Measurements from ENCODE around the gene PDE8A. TPM values are rescaled to one million over a fixed set of nuclear protein-coding genes. Genes with fewer than 3 reads are reported as not detected.

PDE8A gene
- total and polyA plus RNA-seq, 2 donors (not counting 1 experiment from before 2014, with no cell fraction given): 17.4 to 51.1 TPM

DNA sequence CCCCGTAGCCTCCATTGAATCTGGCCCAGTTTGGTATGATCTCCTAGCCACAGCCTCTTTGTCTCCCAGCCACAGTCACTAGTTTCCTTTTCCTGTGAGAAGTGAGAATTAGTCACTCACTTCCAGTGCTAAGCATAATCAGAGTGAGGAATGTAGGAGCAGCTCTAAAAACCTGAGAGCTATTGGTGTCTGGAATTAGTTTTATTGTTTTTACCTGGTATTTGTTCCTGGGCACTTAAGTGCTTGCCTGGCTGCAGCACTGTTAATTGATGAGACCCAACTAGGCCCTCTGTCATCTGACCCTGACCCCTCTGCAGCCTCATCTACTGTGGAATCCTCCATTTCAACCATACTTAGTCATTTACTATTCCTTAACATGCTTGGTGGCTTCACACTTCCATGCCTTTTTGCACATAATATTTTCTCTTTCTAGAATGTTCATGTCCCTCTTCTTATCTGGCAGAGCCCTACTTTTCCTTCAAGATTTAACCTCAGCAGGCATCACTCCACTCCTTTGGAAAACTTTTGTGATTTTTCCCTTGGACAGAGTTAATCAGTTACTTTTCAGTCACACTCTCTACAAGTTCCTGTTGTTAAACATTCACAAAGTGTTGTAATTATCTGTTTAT lies 48.8 kb downstream of the PDE8A start:
- Mint-ChIP-seq H3K9me3 (ENCODE audit: insufficient read depth) (no peaks in the 10 kb centered on the region), H3K27ac (no peak overlapping the region), H3K4me1 (peaks cover 30% of the 10 kb centered on the region), H3K4me3 (no peak overlapping the region), H3K27me3 (no peaks in the 10 kb centered on the region)
- Histone ChIP-seq H3K27me3 (replicated peaks in 1 of 4; ENCODE audit: control extremely low read depth in 1 of 4, control insufficient read depth in 3 of 4, insufficient read depth in 4 of 4, low read length in 3 of 4) (no peaks in the 10 kb centered on the region), H4K20me1 (ENCODE audit: control insufficient read depth, insufficient read depth, low read length, poor library complexity, severe bottlenecking) (peaks cover 28% of the 10 kb centered on the region), H2AFZ (ENCODE audit: insufficient read depth, low read depth, low read length, poor library complexity, severe bottlenecking) (no peak overlapping the region), H3K9ac (ENCODE audit: low read length) (no peak overlapping the region), H3K4me3 (ENCODE audit: control extremely low read depth in 1 of 5, extremely low read depth in 1 of 5, insufficient read depth in 1 of 5, low read depth in 2 of 5, low read length in 4 of 5) (no peak overlapping the region), H3K9me3 (ENCODE audit: control extremely low read depth in 1 of 3, control insufficient read depth in 2 of 3, insufficient read depth in 1 of 3, low read length in 2 of 3) (no peaks in the 10 kb centered on the region), H3K36me3 (replicated peaks in 1 of 2; ENCODE audit: control extremely low read depth in 1 of 2, control insufficient read depth in 1 of 2, extremely low read depth in 1 of 2, insufficient read depth in 2 of 2, low read length in 1 of 2) (no peaks in the 10 kb centered on the region), H3K4me2 (replicated peaks; ENCODE audit: low read depth, low read length, poor library complexity, severe bottlenecking) (no peak overlapping the region), H3K79me2 (ENCODE audit: control insufficient read depth, insufficient read depth, low read length) (peaks cover 55% of the 10 kb centered on the region), H3K4me1 (ENCODE audit: control insufficient read depth in 2 of 2, insufficient read depth in 2 of 2, low read length in 2 of 2) (peaks cover 6 to 20% of the 10 kb centered on the region in 2 donors), H3K27ac (ENCODE audit: low read length in 2 of 2) (no peak overlapping the region)
- ATAC-seq (ENCODE audit: low read depth) (no peak), DNase-seq (no peak)
- CTCF ChIA-PET: interaction anchor here (1.3 to 1.9 kb wide), 2 partner anchors 26 to 75 kb away, joined by 4 to 5 read pairs; no protein-coding TSS in a partner anchor
- no peak for TF ChIP-seq EZH2 (IDR thresholded peaks at IDR 0.05; ENCODE audit: borderline replicate concordance, insufficient read depth, low read depth, low read length, poor library complexity, severe bottlenecking)
- TF ChIP-seq, protein P1, sequence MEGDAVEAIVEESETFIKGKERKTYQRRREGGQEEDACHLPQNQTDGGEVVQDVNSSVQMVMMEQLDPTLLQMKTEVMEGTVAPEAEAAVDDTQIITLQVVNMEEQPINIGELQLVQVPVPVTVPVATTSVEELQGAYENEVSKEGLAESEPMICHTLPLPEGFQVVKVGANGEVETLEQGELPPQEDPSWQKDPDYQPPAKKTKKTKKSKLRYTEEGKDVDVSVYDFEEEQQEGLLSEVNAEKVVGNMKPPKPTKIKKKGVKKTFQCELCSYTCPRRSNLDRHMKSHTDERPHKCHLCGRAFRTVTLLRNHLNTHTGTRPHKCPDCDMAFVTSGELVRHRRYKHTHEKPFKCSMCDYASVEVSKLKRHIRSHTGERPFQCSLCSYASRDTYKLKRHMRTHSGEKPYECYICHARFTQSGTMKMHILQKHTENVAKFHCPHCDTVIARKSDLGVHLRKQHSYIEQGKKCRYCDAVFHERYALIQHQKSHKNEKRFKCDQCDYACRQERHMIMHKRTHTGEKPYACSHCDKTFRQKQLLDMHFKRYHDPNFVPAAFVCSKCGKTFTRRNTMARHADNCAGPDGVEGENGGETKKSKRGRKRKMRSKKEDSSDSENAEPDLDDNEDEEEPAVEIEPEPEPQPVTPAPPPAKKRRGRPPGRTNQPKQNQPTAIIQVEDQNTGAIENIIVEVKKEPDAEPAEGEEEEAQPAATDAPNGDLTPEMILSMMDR (IDR thresholded peaks at IDR 0.05): no peak
- intact Hi-C loops (cut with micrococcal nuclease): no loop called here
- POLR2A ChIA-PET: no interaction called here
- WGBS (ENCODE audit: insufficient coverage): no CpG with 5 or more reads among the region's 1 CpG

DNA sequence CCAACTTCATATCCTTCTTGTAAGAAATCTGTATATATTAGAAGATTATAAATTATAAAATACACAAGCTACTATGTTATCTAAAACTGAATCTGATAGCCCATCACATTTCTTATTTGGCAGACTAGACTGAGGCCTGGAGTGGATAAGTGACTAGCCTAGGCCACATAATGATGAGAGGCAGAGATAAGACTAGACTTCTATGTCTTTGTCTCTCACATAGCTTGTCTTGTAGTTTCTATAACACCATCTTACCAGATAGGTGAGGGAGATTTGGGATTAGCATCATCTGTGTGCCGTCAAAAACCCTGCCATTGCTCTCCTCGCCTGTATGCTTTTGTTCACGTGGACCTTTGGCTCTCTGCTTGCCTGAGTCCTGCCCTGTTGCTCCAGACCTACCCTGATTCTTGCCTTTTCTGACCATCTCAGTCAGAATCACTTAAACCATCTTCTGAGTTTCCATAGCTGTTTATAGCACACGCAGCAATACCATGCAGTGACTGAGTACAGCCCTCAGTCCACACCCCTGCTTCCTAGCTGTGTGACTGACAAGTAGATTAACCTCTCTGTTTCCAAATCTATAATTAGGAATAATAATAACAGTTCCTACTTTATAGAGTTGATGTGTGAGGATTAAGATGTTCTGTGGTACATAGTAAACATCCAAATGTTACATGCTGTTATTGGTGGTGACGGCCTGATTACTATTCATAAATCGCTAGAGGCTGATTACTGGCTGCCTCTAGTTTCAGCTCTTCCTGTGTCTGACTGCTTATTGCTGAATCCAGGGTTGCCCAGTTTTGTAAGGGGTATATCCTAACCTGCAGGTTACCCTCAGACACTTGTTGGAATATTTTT lies 49.7 kb downstream of the PDE8A start:
- H3K27ac ChIP-seq (ENCODE audit: low read length in 2 of 2): no peak overlapping the region
- peaks cover 23% of the 10 kb centered on the region for H4K20me1 ChIP-seq (ENCODE audit: control insufficient read depth, insufficient read depth, low read length, poor library complexity, severe bottlenecking)

More for the DNA sequence above, 49.7 kb downstream of the PDE8A start:
- Histone ChIP-seq H3K9me3 (ENCODE audit: control extremely low read depth in 1 of 3, control insufficient read depth in 2 of 3, insufficient read depth in 1 of 3, low read length in 2 of 3) (no peaks in the 10 kb centered on the region), H3K4me2 (replicated peaks; ENCODE audit: low read depth, low read length, poor library complexity, severe bottlenecking) (no peak overlapping the region), H3K27me3 (replicated peaks in 1 of 4; ENCODE audit: control extremely low read depth in 1 of 4, control insufficient read depth in 3 of 4, insufficient read depth in 4 of 4, low read length in 3 of 4) (no peaks in the 10 kb centered on the region), H3K4me3 (ENCODE audit: control extremely low read depth in 1 of 5, extremely low read depth in 1 of 5, insufficient read depth in 1 of 5, low read depth in 2 of 5, low read length in 4 of 5) (no peak overlapping the region), H3K79me2 (ENCODE audit: control insufficient read depth, insufficient read depth, low read length) (peaks cover 54% of the 10 kb centered on the region), H3K9ac (ENCODE audit: low read length) (no peak overlapping the region), H3K4me1 (ENCODE audit: control insufficient read depth in 2 of 2, insufficient read depth in 2 of 2, low read length in 2 of 2) (peaks cover 7 to 23% of the 10 kb centered on the region in 2 donors), H3K36me3 (replicated peaks in 1 of 2; ENCODE audit: control extremely low read depth in 1 of 2, control insufficient read depth in 1 of 2, extremely low read depth in 1 of 2, insufficient read depth in 2 of 2, low read length in 1 of 2) (no peaks in the 10 kb centered on the region), H2AFZ (ENCODE audit: insufficient read depth, low read depth, low read length, poor library complexity, severe bottlenecking) (no peak overlapping the region)
- Mint-ChIP-seq H3K4me3 (no peak overlapping the region), H3K9me3 (ENCODE audit: insufficient read depth) (no peaks in the 10 kb centered on the region), H3K4me1 (peaks cover 33% of the 10 kb centered on the region), H3K27me3 (no peaks in the 10 kb centered on the region), H3K27ac (no peak overlapping the region)
- TF ChIP-seq, protein P1 (IDR thresholded peaks at IDR 0.05): no peak
- no peak for TF ChIP-seq EZH2 (IDR thresholded peaks at IDR 0.05; ENCODE audit: borderline replicate concordance, insufficient read depth, low read depth, low read length, poor library complexity, severe bottlenecking)
- no peak for DNase-seq
- POLR2A ChIA-PET: no interaction called here
- no peak for ATAC-seq (ENCODE audit: low read depth)
- intact Hi-C loops (cut with micrococcal nuclease): no loop called here
- WGBS (ENCODE audit: insufficient coverage): 98% methylated on average over 5 of the region's 6 CpGs
- CTCF ChIA-PET: interaction anchor here (0.8 to 1.9 kb wide), 2 partner anchors 23 to 76 kb away, joined by 3 to 5 read pairs; no protein-coding TSS in a partner anchor

Measured in B cell (primary cell).